ENCODE measurements around the gene WNT7B. TPM values are rescaled to one million over a fixed set of nuclear protein-coding genes. Genes with fewer than 3 reads are reported as not detected.

WNT7B gene
- total and polyA plus RNA-seq, 2 experiments from 2014 or later, result 0.10 TPM; not detected in 1

DNA sequence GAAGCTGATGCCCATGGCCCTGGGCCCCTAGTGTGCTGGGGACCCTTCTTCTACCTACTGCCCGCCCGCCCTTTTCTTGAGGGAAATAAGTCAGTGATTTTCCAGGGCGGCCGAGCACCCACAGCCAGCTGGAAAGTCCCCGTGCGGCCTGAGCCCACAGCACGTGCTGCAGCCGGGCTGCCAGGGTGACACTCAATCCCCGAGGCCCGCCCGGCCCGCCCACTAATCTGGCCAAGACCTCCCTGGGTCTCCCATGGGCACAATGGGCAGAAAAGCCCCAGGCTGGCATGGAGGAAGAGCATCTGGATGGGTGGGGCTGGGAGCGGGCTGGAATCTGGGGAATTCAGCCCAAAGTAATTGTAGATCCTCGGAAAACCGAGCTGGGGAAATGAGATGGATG lies 24.8 kb downstream of the WNT7B start:
- no peaks in the 10 kb centered on the region for H3F3A ChIP-seq (replicated peaks; ENCODE audit: low read depth)
- H2AFZ ChIP-seq, result no peak overlapping the region
- Mint-ChIP-seq H3K27ac (no peak overlapping the region), H3K27me3 (ENCODE audit: insufficient read depth, low read depth, poor library complexity) (peaks cover 6% of the 10 kb centered on the region), H3K36me3 (ENCODE audit: low read depth) (no peaks in the 10 kb centered on the region), H3K4me3 (no peak overlapping the region), H3K9me3 (peaks cover 2% of the 10 kb centered on the region; the same call in 1 of the 3 replicates), H3K4me1 (peaks cover 8% of the 10 kb centered on the region)
- TF ChIP-seq, protein P1, sequence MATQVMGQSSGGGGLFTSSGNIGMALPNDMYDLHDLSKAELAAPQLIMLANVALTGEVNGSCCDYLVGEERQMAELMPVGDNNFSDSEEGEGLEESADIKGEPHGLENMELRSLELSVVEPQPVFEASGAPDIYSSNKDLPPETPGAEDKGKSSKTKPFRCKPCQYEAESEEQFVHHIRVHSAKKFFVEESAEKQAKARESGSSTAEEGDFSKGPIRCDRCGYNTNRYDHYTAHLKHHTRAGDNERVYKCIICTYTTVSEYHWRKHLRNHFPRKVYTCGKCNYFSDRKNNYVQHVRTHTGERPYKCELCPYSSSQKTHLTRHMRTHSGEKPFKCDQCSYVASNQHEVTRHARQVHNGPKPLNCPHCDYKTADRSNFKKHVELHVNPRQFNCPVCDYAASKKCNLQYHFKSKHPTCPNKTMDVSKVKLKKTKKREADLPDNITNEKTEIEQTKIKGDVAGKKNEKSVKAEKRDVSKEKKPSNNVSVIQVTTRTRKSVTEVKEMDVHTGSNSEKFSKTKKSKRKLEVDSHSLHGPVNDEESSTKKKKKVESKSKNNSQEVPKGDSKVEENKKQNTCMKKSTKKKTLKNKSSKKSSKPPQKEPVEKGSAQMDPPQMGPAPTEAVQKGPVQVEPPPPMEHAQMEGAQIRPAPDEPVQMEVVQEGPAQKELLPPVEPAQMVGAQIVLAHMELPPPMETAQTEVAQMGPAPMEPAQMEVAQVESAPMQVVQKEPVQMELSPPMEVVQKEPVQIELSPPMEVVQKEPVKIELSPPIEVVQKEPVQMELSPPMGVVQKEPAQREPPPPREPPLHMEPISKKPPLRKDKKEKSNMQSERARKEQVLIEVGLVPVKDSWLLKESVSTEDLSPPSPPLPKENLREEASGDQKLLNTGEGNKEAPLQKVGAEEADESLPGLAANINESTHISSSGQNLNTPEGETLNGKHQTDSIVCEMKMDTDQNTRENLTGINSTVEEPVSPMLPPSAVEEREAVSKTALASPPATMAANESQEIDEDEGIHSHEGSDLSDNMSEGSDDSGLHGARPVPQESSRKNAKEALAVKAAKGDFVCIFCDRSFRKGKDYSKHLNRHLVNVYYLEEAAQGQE (IDR thresholded peaks at IDR 0.05; ENCODE audit: unreplicated experiment), result no peak
- TF ChIP-seq ZNF462 (CRISPR knock-in tag; IDR thresholded peaks at IDR 0.05) (no peak), ETS1 (IDR thresholded peaks at IDR 0.05) (no peak)
- H3K27ac ChIP-seq (ENCODE audit: low read depth), result no peak overlapping the region
- H3K9me2 ChIP-seq (ENCODE audit: insufficient read depth), result no peaks in the 10 kb centered on the region
- ATAC-seq (no peak), DNase-seq (ENCODE audit: low spot score) (no peak)
- no peaks in the 10 kb centered on the region for H3K27me3 ChIP-seq (ENCODE audit: insufficient read depth)
- no peak overlapping the region for H3K4me2 ChIP-seq
- no peaks in the 10 kb centered on the region for H4K20me1 ChIP-seq (replicated peaks; ENCODE audit: insufficient read depth)
- no peaks in the 10 kb centered on the region for H3K36me3 ChIP-seq (ENCODE audit: insufficient read depth)
- H3K79me2 ChIP-seq (replicated peaks; ENCODE audit: insufficient read depth), result no peaks in the 10 kb centered on the region
- no peak overlapping the region for H3K4me3 ChIP-seq
- no peaks in the 10 kb centered on the region for H3K4me1 ChIP-seq (ENCODE audit: insufficient read depth)

Data from GM23338 (cell line).